NK-92 (cell line): Measurements from ENCODE around the gene ACVRL1.

Source experiments
- DNase-seq: peaks from one replicate; lab custom pipeline; 2025; ENCODE audit not compliant: unreplicated experiment; lab: John Stamatoyannopoulos, UW

The ACVRL1 gene

DNA sequence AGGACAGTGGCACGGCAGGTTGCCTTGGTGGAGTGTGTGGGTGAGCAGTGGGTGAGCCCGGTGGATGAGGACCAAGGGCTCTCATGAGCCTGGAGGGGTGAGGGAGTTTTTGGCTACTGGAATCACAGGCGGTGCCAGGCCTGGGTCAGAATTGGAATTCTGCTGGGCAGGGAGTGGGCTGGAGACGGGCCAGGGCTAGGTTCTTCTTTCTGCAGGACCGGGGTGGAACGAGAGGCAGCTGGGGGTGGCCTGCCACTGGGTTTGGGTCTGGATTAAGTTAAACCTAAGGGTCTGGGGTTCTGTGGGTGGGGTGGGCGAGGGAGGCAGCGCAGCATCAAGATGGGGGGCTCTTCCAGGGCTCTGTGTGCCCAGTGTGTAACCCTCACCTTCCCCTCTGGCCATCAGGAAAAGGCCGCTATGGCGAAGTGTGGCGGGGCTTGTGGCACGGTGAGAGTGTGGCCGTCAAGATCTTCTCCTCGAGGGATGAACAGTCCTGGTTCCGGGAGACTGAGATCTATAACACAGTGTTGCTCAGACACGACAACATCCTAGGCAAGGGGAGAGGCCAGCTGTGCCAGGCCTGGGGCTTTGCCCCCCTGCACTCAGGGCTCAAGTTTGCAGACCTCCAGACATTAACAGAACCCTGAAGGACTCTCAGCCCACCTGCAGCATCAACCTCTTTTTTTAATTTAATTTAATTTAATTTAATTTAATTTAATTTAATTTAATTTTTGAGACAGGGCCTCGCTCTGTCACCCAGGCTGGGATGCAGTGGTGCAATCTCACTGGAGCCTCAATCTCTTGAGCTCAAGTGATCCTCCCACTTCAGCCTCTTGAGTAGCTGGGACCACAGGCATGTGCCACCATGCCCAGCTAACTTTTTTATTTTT is 7.0 kb downstream of the ACVRL1 start:
- DNase-seq = no peak

DNA sequence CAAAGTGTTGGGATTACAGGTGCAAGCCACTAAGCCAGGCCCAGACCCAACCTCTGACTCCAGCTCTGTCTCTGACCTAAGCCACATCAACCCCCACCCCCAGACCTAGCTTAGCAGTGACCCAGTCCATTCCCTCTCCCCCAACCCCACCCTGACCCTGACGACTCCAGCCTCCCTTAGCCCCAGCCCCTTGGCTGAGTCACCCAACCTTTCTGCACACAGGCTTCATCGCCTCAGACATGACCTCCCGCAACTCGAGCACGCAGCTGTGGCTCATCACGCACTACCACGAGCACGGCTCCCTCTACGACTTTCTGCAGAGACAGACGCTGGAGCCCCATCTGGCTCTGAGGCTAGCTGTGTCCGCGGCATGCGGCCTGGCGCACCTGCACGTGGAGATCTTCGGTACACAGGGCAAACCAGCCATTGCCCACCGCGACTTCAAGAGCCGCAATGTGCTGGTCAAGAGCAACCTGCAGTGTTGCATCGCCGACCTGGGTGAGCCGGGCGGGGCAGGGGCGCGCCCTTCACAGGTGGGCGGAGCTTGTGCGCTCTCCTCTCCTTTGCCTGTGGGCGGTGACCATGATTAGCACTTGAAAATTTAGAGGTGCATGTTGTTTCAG is 7.8 kb downstream of the ACVRL1 start:
- no peak for DNase-seq

DNA sequence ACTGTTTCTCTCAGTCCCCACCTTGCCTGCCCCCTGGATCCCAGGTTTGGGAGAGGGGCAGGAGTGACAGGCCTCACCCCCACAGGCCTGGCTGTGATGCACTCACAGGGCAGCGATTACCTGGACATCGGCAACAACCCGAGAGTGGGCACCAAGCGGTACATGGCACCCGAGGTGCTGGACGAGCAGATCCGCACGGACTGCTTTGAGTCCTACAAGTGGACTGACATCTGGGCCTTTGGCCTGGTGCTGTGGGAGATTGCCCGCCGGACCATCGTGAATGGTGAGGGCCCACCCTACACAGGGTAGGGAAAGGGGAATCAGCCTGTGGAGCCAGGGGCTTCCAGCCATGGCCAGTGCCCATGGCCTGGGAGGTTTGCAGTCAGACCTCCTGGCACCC is 8.6 kb downstream of the ACVRL1 start:
- DNase-seq = no peak

DNA sequence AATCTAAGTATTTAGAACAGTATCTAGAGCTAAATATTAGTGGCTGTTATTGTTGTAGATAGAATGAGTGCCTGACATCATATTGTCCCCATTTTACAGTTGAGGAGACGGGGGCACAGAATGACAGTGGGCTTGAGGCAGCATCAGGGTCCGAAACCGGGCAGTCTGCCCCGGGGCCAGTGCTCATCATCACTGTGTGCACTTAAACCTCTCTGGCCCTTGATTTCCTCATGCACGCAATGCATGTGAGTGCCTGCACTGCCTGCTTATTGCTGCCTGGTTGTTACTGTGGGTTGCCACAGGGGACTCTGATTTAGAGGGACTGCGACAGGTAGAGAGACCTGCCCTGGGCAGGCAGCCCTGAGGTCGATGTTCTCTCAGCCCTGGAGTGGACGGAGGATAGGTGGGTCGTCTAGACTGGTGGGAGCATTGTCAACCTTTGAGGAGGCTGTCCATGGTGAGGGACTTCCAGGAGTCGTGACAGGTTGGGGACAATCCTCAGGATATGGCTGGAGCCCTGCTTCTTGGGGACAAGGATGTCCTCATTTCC is 9.8 kb downstream of the ACVRL1 start:
- DNase-seq = no peak

DNA sequence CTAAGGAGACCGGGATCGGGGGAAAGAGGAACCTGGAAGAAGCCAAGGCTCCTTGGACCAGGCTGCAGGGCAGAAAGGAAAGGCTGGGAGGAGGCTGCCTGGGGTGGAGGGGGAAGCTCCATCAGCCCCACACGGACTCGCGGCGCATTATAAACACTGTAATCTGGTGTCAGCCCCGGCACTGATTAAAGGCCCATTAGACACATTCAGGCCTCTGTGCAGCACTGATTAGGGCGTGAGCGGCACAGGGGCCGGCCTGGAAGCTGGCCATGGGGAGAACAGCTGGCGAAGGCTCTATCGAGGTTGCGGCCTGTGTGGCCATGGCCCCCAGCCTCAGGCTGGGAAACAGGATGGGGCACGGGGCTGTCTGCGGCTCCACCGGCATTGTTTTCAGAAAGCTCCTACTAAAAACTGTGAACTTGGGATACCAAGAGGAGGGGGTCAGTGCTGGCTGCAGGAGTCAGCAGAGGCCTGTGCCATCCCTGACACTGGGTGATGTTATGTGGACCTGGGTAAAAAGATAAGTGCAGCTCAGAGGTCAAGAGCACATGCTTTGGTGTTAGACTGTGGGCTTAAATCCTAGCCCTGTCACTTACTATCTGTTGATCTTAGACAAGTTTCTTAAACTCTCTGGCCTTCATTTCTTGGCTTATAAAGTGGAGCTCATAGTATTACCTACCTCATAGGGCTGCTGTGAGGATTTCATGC is 10.6 kb downstream of the ACVRL1 start:
- DNase-seq = no peak

DNA sequence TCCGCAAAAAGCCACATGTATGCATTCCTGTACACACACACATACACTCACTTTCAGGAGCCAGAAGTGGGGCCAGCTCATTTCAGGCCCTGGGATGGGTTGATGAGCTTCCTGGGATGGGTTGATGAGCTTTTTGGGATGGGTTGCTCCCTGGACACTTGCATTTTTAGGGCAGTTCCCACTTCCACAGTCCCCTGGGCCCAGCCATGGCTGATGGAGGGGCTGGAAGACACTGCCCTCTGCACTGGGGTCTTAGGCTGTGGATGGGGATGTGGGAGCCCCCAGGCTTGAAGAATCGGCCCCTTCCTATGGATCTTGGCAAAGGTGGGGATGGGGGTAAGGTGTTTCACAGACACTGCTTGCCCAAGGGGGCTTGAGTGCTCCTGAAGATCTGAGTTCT is 12.7 kb downstream of the ACVRL1 start:
- DNase-seq = no peak

DNA sequence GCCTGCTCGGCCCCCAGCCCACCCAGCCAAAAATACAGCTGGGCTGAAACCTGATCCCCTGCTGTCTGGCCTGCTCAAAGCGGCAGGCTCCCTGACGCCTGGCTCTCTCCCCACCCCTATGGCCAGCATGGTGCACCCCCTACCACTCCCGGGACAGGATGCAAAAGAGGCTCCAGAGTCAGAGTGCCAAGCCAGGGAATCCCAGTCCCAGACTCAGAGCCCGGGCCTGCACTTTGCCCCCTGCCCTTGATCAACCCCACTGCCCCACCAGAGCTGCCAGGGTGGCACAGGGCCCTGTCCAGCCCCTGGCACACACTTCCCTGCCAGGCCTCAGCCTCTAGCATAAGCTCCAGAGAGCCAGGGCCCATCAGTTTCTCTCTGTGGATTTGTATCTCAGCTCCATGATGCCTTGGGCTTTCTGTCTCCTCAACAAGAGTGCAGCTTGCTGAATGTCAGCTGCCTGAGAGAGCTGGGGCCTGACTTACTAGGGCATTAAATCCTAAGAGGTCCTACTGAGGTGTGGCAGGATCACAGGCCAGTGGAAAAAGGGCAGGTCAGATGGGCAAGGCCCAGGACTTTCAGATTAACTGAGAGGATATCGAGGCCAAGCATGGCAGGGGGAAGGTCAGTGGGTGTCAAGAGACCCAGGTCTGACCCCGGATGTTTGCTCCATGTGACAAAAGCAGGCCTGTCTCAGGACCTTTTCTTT is 13.9 kb downstream of the ACVRL1 start:
- DNase-seq = no peak

DNA sequence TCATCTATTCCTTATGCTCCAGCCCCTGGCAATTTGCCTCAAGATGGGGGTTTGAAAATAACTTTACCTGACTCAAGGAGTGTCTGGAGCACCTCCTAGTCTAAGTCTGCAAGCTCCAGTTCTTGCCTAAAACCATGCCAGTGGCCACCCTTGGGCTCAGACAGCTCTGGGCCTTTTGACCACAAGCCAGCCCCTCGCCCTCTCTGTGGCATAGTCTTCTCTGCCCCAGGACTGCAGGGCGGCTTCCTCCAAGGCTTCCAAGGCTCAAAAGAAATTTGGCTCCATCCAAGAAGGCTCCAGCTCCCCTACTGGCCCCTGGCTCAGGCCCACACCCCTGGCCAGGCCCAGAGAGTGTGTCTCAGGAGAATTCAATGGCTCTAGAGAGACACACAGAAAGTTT is 14.8 kb downstream of the ACVRL1 start:
- no peak for DNase-seq

DNA sequence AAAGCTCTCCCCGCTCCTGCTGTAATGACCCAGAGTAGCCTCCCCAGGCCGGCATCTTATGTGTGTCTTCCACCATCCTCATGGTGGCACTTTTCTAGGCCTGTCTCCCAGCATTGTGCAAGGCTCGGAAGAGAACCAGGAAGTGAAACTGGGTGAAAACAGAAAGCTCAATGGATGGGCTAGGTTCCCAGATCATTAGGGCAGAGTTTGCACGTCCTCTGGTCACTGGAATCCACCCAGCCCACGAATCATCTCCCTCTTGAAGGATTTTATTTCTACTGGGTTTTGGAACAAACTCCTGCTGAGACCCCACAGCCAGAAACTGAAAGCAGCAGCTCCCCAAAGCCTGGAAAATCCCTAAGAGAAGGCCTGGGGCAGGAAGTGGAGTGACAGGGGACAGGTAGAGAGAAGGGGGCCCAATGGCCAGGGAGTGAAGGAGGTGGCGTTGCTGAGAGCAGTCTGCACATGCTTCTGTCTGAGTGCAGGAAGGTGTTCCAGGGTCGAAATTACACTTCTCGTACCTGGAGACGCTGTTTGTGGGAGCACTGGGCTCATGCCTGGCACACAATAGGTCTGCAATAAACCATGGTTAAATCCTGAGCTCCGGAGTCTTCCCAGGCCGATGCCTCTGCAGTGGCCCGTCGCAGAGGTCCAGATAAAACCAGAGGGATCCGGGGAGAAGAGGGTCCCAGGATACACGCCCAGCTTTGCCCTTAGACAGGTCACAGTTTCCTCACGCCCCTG is 15.6 kb downstream of the ACVRL1 start:
- no peak for DNase-seq

DNA sequence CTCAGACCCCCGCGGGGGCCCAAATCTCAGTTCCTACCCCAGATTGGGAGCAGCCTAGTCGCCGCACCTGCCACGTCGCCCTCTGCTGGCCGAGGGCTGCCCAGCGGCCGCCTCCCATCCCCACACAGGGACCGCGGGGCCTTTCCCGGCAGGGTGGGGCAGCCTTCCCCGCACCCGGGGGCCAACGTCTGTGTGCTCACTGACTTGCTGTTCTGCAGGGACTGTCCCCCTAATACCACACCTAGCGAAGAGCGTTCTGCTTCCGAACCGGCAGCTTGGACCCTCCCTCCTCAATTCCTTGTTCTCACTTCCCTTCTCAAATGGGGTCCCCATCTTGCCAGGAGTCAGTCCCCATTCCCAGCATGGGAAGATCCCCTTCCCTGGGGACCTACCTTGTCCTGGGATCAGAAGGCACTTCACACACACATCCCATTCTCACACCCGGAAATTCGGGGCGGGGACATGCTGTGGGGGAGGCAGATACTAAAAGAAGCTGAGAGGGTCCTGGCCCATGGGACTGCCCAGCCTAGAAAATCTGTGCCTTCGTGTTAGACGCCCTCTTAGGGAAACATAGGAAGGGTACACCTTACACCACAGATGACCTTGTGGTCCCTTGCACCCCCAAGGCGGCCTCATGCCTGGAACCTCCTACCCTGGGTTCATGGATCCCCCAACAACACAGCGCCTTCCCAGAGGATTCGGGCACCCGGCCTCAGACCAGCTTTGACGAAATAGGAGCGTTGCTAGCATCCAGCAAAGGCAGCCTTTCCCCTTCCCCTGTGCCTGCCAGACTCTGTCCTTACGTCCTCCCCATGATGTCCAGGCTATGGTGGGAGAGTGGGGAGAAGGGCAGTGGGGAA is 16.4 kb downstream of the ACVRL1 start:
- no peak for DNase-seq

DNA sequence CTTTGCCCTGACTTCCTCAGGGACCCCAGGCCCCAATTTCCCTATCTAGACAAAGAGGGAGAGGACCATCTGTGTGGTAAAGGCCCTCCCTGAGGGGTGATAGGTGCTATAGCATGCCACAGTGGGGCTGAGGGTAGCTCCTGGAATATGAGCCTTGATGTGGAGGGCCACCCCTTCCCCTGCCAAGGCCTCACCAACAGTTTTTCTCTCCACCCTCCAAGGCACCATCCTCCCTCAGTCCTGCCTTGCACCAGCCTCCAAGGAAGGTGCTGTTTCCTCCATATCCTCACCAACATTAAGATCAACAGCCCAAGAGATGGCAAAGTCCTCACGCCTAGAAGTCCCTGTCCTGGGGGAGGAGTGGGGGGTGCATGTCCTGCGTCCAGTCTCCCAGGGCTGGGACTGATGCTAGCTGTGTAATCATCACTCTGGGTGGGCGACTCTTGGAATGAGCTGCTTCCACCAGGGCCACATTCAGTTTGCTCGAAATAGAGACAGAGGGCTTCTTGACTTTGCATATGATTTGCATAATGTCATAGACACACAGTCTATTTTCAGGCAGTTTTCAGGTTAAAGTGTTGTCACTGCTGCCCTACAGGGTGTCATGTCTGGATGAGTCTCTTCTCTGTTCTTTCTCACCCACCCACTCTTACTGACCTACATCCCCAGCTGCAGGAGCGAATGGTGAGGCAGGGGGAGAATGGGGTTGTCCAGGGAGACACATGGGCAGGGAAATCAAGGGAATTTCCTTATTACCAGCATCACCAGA is 17.4 kb downstream of the ACVRL1 start:
- no peak for DNase-seq

DNA sequence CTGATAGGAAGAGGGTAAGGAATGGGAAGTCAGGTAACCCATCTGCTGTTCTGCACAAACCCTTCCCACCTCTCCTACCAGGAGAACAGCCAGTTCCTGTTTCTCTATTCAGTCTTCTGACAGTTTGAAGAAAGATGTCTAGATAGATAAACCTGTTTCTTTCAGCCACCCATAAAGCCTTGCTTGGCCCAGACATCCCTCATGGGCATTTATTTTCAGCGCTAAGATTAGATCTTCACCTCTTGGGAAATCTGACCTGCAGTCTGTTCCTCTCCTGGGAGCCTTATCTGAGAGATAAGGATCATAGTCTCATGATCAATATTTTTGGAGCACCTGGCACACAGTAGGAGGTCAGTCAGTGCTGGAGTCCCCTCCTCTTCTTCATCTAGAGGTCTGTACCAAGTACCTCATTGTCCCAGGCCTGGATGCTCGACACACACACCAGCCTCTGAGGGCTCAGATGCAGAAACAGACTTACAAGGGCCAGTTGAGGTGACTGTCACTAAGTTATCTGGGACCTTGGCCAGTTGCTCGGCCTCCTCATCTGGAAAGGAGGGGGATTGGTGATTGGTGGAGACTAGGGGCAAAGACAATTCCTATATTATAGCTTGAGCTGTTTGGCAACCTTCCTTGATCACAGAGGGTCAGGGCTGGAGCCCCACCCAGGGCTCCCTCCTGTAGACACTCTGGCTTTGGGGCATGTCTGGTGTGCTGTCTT is 18.2 kb downstream of the ACVRL1 start:
- no peak for DNase-seq

DNA sequence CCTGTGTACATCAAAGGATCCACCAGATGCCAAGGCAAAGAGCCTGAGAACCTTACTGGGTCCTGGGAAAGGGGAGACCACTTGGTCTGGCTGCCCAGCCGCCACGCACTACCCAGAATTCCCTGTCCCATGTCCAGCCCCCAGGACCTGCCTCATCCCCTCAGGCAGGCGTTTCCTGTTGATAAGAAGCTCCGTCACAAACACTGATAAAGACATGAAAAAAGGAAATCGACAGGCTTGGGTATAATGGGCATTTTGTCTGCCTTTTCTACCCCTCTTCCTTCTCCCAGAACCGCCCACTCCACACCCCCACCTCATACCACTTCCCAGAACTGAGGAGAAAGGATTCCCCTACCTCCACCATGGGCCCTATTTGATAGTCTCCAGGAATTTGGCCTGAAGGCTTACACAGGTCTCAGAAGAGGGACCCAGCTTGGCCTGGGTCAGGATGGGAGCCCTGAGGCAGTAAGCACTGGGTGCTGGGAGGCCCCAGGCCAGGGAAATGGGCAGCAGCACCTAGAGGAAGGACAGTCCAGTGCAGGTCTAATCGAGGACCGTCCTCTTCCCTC is 18.8 kb downstream of the ACVRL1 start:
- no peak for DNase-seq

DNA sequence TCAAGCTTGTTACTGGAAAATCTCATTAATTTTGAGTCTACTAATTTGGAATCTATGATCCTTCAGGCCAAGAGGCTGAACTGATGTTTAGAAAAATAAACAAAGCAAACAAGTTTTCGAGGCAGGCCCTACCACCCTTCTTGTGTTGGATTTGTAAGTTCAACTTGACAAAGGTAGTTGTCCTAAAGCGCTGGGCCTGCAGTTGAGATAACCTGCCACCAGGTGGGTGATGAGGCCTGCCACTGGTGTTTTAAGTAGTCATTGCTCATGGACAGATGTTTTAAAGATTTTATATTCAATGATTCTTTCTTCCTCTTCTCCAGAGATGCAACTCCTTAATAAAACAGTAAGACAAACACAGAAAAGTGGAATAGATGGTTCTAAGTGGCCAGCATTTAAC is 19.4 kb downstream of the ACVRL1 start:
- no peak for DNase-seq

DNA sequence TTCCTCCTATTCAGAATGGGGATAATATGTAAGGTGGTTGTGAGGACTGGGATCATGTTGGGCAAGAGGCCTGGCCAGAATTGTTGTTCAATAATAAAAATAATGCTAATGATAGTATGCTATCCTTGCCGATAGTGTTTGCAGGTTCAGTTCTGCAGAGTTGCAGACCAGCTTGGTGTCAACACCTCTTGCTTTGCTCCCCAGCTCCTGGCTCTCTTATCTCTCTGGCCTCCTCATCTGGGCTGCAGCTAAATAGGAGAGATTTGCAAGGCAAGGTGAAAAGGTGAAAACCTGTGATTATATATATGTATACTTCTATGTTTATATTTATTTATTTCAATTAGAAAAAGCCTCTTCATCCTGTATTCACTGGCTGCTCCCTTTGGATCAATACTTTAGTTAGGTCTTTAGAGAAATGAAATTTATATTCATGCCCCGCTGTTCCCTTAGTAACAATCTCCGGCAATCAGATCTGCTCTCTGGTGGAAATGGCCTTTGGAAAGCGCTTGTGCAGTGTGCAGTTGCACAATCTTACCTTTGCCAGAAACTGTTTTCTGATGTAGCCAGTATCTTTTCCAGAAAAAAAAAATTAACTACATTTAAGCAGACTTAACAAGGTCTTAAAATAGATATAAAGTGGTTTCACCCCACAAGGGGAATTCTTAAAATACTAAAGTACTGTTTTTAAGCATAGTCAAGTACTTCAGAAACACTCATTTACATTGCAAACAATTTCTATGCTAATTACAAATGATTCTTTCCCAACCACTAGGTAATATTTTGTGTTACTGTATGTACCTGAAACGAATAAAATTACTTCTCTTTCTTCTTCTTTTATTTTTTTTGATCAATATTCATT is 25.1 kb downstream of the ACVRL1 start:
- no peak for DNase-seq

DNA sequence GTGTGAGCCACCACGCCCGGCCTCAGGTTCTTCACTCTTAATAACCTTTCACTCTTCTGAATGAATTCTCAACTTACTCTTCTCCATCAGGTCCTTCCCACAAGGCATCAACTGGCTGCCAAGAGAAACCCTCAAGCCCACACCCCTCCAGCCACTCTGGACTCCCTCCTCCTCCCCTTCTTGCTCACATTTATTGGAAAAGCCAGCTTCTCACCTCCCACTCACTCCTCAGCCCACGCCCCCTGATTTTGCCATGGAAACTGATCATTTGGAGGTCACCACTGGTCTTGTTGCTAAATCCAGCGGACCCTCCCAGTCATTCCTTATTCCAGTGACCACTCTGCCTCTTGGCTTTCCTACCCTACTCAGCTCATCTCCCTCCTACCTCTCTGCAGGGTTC is 26.8 kb downstream of the ACVRL1 start:
- no peak for DNase-seq

DNA sequence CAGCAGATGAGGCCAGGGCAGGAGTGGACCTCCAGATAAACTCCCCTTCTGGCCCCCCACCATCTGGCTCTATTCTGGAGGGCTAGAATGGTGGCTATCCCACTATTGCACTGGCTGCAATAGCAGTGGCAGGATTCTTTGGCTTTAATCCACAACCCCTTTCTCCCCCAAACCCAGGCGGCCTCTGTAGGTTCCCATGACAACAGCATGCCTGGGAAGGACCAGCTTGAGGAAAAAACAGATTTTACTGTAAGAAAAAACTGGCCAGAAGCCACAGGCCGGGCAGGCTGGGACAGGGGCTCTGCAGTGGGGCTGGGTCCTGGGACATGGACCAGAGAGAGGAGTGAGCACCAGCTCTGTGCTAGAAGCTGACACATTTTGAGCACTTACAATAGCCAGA is 30.6 kb downstream of the ACVRL1 start:
- no peak for DNase-seq
